Transverse colon (tissue), 4 donors: ENCODE data around the gene HDAC4. TPM values are rescaled to one million over a fixed set of nuclear protein-coding genes. Genes with fewer than 3 reads are reported as not detected.
A peak's percentile ranks its signal among the peaks of the same experiment; 100 is the strongest.

Source experiments
- DNase-seq: peaks from one replicate; pipeline ENCODE4 v3.0.0-alpha.2; 2019
- H3K27ac ChIP-seq, 4 donors: fragments of 200-600 bp; sonication (generic); 2 replicates each; pipeline ENCODE4 v1.5.1; 2016 to 2018; ENCODE audit warnings: inconsistent platforms in 4 of 4
- H3K27me3 ChIP-seq: fragments of 200-600 bp; sonication (generic); 2 replicates; pipeline ENCODE4 v1.5.1; 2017; ENCODE audit warnings: inconsistent platforms
- H3K36me3 ChIP-seq, 4 donors: fragments of 200-600 bp; sonication (generic); 2 replicates each; pipeline ENCODE4 v1.5.1; 2017 to 2019; ENCODE audit warnings: inconsistent platforms in 4 of 4
- H3K4me1 ChIP-seq, 4 donors: fragments of 200-600 bp; sonication (generic); 2 replicates each; pipeline ENCODE4 v1.5.1; 2017 to 2020; ENCODE audit warnings: inconsistent platforms in 4 of 4
- H3K4me3 ChIP-seq, 4 donors: fragments of 200-600 bp; sonication (generic); 1 replicate in 1 of 4; 2 replicates in 3 of 4; pipeline versions ENCODE4 v1.5.1 to v1.6.1; 2017 to 2019; ENCODE audit warnings: inconsistent platforms in 4 of 4
- H3K9me3 ChIP-seq, 2 donors: fragments of 200-600 bp; sonication (generic); 2 replicates each; pipeline ENCODE4 v1.5.1; 2017 to 2019; ENCODE audit warnings: inconsistent platforms in 2 of 2
- EP300 ChIP-seq: sonication (generic); formaldehyde crosslinking; IDR thresholded peaks from one replicate; pipeline ENCODE4 v1.6.1; 2017; ENCODE audit warnings: antibody characterized with exemption, low read depth
- POLR2A ChIP-seq: fragments of 450-650 bp; IDR thresholded peaks from one replicate; pipeline ENCODE4 v1.6.1; 2016; ENCODE audit warnings: antibody characterized with exemption, mild to moderate bottlenecking, moderate library complexity
- POLR2AphosphoS5 ChIP-seq, 3 donors: sonication (generic); formaldehyde crosslinking; IDR thresholded peaks; one replicate each; pipeline ENCODE4 v1.6.1; 2016; ENCODE audit warnings: antibody characterized with exemption in 3 of 3
- WGBS, 2 donors: methylation state at CpG; one replicate each; pipeline ENCODE4 v1.1.5; 2018; ENCODE audit warnings: low coverage in 1 of 2; 5-methylcytosine and 5-hydroxymethylcytosine counted together
- in situ Hi-C, 4 donors: fragments of 200-750 bp; cut with MboI; loops; one replicate each; pipeline versions ENCODE4 v1.15.0 to v1.15.1; 2017; ENCODE audit warnings: low sequenced_read_pairs in 3 of 4, low pct_ligation_motif_present in 1 of 4, low pct_unique_long_range_greater_than_20kb in 1 of 4
- intact Hi-C: fragments of 100-400 bp; cut with DNase I; formaldehyde crosslinking; loops from one replicate; pipeline ENCODE4 v1.15.1; 2023; ENCODE audit warnings: low total_unique reads
- total RNA-seq, 4 donors: library from RNA; depleted of rRNA; stranded (reverse); fragments of >200 nt; gene quantifications; one replicate each; pipeline ENCODE4 v1.1.0, GENCODE V29; 2016
- TF ChIP-seq, protein P1 (sequence below), 5 experiments: fragments of 200-600 bp in 3 of 5; fragments of 450-650 bp in 2 of 5; sonication (generic) in 3 of 5; IDR thresholded peaks; 1 replicate in 2 of 5; 2 replicates in 3 of 5; pipeline ENCODE4 v1.5.1; 2016 to 2017; ENCODE audit warnings: antibody characterized with exemption in 5 of 5, inconsistent platforms in 3 of 5, mild to moderate bottlenecking in 2 of 5, moderate library complexity in 1 of 5

The HDAC4 gene
- total RNA-seq, 4 donors from 2014 or later: 33.9 to 192 (median 112) TPM

DNA sequence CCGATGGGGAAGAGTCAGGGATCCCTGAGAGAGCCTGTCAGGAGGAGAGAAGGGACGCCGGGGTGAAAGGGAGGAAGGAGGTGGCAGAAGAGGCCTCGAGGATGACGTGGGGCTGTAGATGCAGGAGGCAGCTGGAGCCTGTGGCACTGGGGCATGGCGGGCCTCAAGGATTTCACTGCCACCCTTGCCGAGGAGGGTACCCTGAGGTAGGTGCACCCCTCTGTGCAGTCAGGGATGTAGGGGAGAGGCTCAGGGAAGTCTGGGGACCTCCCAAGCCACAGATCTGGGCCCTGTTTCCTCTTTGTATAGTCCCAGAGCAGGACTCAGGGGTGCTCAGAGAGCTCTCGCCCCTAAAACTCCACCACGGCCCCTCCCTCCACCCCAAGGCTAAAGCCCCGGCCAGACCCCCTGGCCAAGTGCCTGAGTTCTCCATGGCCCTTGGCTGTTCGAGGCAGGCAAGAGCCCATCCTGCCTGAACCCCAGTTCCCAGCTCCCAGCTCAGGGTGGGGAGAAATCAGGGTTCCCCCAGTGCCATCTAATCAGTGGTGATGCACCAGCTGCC, 39.0 kb upstream of the HDAC4 start:
- TF ChIP-seq POLR2A (no peak), POLR2AphosphoS5 (IDR thresholded peaks at IDR 0.05) (no peak), EP300 (no peak)
- TF ChIP-seq, protein P1, sequence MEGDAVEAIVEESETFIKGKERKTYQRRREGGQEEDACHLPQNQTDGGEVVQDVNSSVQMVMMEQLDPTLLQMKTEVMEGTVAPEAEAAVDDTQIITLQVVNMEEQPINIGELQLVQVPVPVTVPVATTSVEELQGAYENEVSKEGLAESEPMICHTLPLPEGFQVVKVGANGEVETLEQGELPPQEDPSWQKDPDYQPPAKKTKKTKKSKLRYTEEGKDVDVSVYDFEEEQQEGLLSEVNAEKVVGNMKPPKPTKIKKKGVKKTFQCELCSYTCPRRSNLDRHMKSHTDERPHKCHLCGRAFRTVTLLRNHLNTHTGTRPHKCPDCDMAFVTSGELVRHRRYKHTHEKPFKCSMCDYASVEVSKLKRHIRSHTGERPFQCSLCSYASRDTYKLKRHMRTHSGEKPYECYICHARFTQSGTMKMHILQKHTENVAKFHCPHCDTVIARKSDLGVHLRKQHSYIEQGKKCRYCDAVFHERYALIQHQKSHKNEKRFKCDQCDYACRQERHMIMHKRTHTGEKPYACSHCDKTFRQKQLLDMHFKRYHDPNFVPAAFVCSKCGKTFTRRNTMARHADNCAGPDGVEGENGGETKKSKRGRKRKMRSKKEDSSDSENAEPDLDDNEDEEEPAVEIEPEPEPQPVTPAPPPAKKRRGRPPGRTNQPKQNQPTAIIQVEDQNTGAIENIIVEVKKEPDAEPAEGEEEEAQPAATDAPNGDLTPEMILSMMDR (IDR thresholded peaks at IDR 0.05): no peak
- WGBS, 2 donors: 67% methylated on average over 7 of the region's 11 CpGs; no CpG with 5 or more reads in 1 of the 2 donors
- Histone ChIP-seq H3K4me1 (peaks cover 0 to 11% (median 2%) of the 10 kb centered on the region in 4 donors), H3K4me3 (no peak overlapping the region), H3K36me3 (no peaks in the 10 kb centered on the region), H3K27ac (no peak overlapping the region), H3K27me3 (peaks cover 26% of the 10 kb centered on the region), H3K9me3 (no peaks in the 10 kb centered on the region)
- DNase-seq: no peak
- in situ Hi-C loops: no loop called here
- intact Hi-C loops: no loop called here

DNA sequence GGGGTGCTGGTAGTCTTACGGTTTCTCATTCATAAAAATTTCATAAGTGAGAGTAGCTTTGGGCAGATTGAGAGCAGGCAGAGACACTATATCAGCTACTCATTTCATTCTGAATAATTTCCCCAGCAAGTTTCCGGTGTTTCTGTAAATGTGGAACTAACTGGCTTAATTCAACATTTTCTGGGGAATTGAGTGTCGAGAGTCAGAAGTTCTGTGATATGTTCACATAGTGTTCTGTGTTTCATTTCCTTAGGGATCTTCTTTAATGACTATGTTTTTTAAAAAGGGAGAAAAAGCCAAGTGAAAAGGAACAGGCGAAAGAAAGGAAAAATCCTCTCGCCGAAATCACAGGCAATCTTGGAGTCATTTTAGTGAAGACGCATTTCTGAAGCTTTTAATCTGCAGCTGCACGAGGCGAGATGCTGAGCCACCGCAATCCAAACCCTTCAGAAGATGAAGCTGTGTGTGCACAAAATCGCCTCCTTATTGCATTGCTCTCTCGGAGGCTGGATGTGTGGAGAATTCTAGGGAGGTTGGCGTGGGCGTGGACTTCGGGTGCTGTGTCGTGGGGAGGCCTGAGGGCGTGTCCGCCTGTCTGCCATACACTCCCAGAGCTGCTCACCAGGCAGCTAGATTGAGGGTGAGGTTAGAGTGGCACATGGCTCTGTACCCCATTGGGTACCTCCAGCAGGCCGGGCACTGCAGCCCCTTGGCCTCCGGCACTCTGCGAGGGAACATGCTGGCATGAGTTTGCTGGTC, 38.4 kb upstream of the HDAC4 start:
- peaks cover 0 to 11% (median 2%) of the 10 kb centered on the region in 4 donors for H3K4me1 ChIP-seq
- no peak for DNase-seq
- H3K9me3 ChIP-seq: no peaks in the 10 kb centered on the region
- in situ Hi-C loops: no loop called here
- H3K36me3 ChIP-seq: no peaks in the 10 kb centered on the region
- TF ChIP-seq EP300: no peak
- no peak for TF ChIP-seq POLR2AphosphoS5 (IDR thresholded peaks at IDR 0.05)
- TF ChIP-seq, protein P1 (IDR thresholded peaks at IDR 0.05): no peak
- TF ChIP-seq POLR2A: no peak
- H3K4me3 ChIP-seq: no peak overlapping the region
- intact Hi-C loops: no loop called here
- H3K27ac ChIP-seq: peak overlapping the region in 1 of 4 donors; percentile 46
- WGBS, 2 donors: 84 to 90% methylated on average over 11 to 21 of the region's 21 CpGs
- H3K27me3 ChIP-seq: peaks cover 26% of the 10 kb centered on the region

DNA sequence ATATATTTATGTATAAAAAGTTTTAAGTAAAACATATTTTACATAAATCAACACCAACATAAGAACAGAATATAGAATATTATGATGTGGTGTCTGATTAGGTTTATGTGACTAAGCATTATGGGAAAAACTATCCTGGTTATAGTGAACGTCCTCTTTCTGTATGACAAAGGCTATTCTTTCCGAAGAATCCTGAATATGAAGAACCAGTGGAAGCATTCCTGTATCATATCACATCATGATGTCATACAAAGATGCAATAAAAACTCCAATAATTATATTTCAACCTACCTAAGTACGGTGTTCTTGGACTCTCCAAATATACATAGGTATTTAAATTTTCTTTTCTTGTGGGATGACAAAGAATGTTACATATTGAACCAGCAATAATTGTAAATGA, 37.5 kb upstream of the HDAC4 start:
- H3K27ac ChIP-seq: peak overlapping the region in 1 of 4 donors; percentile 46
- intact Hi-C loops: no loop called here
- no peaks in the 10 kb centered on the region for H3K36me3 ChIP-seq
- TF ChIP-seq POLR2AphosphoS5 (IDR thresholded peaks at IDR 0.05): no peak
- no peak for TF ChIP-seq POLR2A
- in situ Hi-C loops: no loop called here
- no peak for DNase-seq
- H3K9me3 ChIP-seq: no peaks in the 10 kb centered on the region
- WGBS, 2 donors: 62 to 65% methylated on average over 3 of the region's 3 CpGs
- H3K4me1 ChIP-seq: peaks cover 0 to 11% (median 2%) of the 10 kb centered on the region in 4 donors
- H3K27me3 ChIP-seq: peaks cover 26% of the 10 kb centered on the region
- no peak overlapping the region for H3K4me3 ChIP-seq

DNA sequence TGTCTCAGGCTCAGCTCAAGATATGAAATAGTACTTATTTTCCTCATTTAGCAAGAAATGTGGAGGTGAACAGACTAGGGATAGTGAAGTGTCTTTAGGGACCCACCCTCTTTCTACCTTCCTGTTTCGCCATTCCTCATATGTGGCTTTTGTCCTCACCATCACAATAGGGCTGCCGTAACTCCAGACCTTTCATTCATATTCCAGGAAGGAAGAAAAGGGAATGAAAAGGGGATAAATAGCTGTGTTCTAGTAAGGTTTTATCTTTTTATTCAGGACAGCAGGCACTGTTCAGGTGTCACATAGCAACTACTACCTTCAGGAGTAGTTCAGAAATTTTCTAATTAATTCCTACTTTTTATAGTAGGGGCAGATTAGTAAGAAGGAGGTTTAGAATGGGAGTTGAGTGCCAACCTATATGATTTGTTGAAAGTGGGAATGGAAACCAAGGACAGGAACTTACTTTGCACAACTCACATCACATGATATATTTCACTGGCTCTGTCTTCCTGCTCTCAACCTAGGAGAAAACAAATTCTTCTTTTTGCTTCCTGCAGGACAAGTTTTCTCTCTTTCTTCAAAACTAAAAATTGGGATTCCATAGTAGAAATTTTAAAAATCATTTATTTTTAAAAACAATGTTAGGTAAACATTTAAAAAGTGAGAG, 36.0 kb upstream of the HDAC4 start:
- 88% methylated on average over 2 of the region's 2 CpGs; no CpG with 5 or more reads in 1 of the 2 donors for WGBS, 2 donors
- intact Hi-C loops: no loop called here
- Histone ChIP-seq H3K4me3 (no peak overlapping the region), H3K36me3 (no peaks in the 10 kb centered on the region), H3K27ac (no peak overlapping the region), H3K4me1 (peaks cover 0 to 11% (median 2%) of the 10 kb centered on the region in 4 donors), H3K27me3 (peaks cover 22% of the 10 kb centered on the region), H3K9me3 (no peaks in the 10 kb centered on the region)
- TF ChIP-seq POLR2AphosphoS5 (IDR thresholded peaks at IDR 0.05): no peak
- TF ChIP-seq, protein P1 (IDR thresholded peaks at IDR 0.05): no peak
- TF ChIP-seq POLR2A: no peak
- no peak for TF ChIP-seq EP300
- in situ Hi-C loops: no loop called here
- DNase-seq: no peak
